DOHH2 (cell line): ENCODE data around the gene CD40.

Experiments used
- H3F3A ChIP-seq: fragments of 200-600 bp; sonication (generic), shearing (Covaris generic); 2 replicates; pipeline ENCODE4 v1.6.0; 2016; ENCODE audit warnings: antibody characterized with exemption, mild to moderate bottlenecking; ENCODE audit not compliant: control insufficient read depth, insufficient read depth
- H3K27ac ChIP-seq: fragments of 200-600 bp; sonication (generic); 2 replicates; pipeline ENCODE4 v1.5.1; 2014; ENCODE audit warnings: low read depth, mild to moderate bottlenecking, low read length, moderate library complexity
- H3K27me3 ChIP-seq: fragments of 200-600 bp; sonication (generic); 2 replicates; pipeline ENCODE4 v1.6.1; 2014; ENCODE audit warnings: mild to moderate bottlenecking, low read length, mixed read lengths; ENCODE audit not compliant: control insufficient read depth
- H3K36me3 ChIP-seq: fragments of 200-600 bp; sonication (generic); 2 replicates; pipeline ENCODE4 v1.6.1; 2014; ENCODE audit warnings: mild to moderate bottlenecking, low read length, moderate library complexity, mixed read lengths; ENCODE audit not compliant: control insufficient read depth
- H3K4me1 ChIP-seq: fragments of 200-600 bp; sonication (generic); 2 replicates; pipeline ENCODE4 v1.6.1; 2014; ENCODE audit warnings: mild to moderate bottlenecking, low read length, mixed read lengths; ENCODE audit not compliant: control insufficient read depth
- H3K4me2 ChIP-seq: fragments of 200-600 bp; sonication (generic); 2 replicates; pipeline ENCODE4 v1.6.0; 2014; ENCODE audit warnings: mild to moderate bottlenecking, low read length, moderate library complexity
- H3K4me3 ChIP-seq: fragments of 200-600 bp; sonication (generic); 2 replicates; pipeline ENCODE4 v1.5.1; 2014; ENCODE audit warnings: mild to moderate bottlenecking, low read length, mixed read lengths
- H3K79me2 ChIP-seq: fragments of 200-600 bp; sonication (generic); 2 replicates; pipeline ENCODE4 v1.6.1; 2014; ENCODE audit warnings: mild to moderate bottlenecking, low read length, mixed read lengths; ENCODE audit not compliant: control insufficient read depth
- H3K9me2 ChIP-seq: fragments of 200-600 bp; sonication (generic); replicated peaks from 2 replicates; pipeline ENCODE4 v1.6.1; 2014; ENCODE audit warnings: mild to moderate bottlenecking, low read length, mixed read lengths; ENCODE audit not compliant: control insufficient read depth
- H3K9me3 ChIP-seq: fragments of 200-600 bp; sonication (generic); 2 replicates; pipeline ENCODE4 v1.6.1; 2014; ENCODE audit warnings: antibody characterized with exemption, low read length, mixed read lengths; ENCODE audit not compliant: control insufficient read depth, insufficient read depth
- H4K20me1 ChIP-seq: fragments of 200-600 bp; sonication (generic); 2 replicates; pipeline ENCODE4 v1.6.0; 2014; ENCODE audit warnings: low read depth, mild to moderate bottlenecking, antibody characterized with exemption, low read length, moderate library complexity; ENCODE audit not compliant: control insufficient read depth, insufficient read depth
- CTCF ChIP-seq: fragments of 200-600 bp; sonication (generic); IDR thresholded peaks from one replicate; pipeline ENCODE4 v1.5.1; 2014; ENCODE audit warnings: antibody characterized with exemption, mild to moderate bottlenecking, low read depth, low read length; ENCODE audit not compliant: poor library complexity, severe bottlenecking
- EZH2phosphoT487 ChIP-seq: fragments of 200-600 bp; sonication (generic); IDR thresholded peaks from 2 replicates; pipeline ENCODE4 v1.6.1; 2017; ENCODE audit warnings: borderline replicate concordance, mild to moderate bottlenecking, antibody characterized with exemption, low read length, moderate library complexity, mixed read lengths

Gene CD40

GRCh38 chr20:46123482-46124245 is 5.5 kb downstream of the CD40 start:
- H3K27me3 ChIP-seq: no peaks in the 10 kb centered on the region
- H3K79me2 ChIP-seq: peaks cover 22% of the 10 kb centered on the region
- H4K20me1 ChIP-seq: peaks cover 4% of the 10 kb centered on the region; the same call in 1 of the 2 replicates
- peaks cover 28% of the 10 kb centered on the region for H3K4me1 ChIP-seq
- H3K36me3 ChIP-seq: peaks cover 46% of the 10 kb centered on the region
- H3K9me2 ChIP-seq: no peaks in the 10 kb centered on the region
- H3K27ac ChIP-seq: no peak overlapping the region
- no peaks in the 10 kb centered on the region for H3K9me3 ChIP-seq
- H3K4me3 ChIP-seq: no peak overlapping the region
- no peak overlapping the region for H3K4me2 ChIP-seq
- TF ChIP-seq EZH2phosphoT487 (no peak), CTCF (no peak)
- no peaks in the 10 kb centered on the region for H3F3A ChIP-seq

DNA sequence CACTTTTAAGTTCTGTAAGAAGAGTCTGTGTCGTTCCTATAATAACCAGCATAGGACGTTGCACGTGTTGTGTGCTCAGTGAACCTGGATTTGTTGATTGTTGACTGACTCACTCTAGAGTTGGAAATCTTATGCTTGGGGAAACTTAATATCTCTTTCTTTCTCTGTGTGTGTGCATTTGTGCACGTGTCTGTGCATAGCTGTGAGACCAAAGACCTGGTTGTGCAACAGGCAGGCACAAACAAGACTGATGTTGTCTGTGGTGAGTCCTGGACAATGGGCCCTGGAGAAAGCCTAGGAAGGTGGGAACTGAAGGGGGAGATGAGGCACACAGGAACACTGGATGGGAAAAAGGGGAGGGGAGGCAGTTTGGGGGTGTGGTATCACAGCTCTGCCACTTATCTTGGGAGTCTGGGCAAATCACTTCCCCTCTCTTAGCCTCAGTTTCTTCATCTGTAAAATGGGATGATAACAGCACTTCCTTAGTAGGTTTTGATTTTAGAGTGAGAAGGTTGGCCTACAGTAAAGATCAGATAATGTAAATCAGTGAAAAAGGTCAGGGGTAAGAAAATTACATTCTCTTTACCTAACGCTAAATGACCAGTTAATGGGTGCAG is 8.4 kb downstream of the CD40 start:
- Histone ChIP-seq H3K79me2 (0 out of 2 replicates have a peak, but pooled peaks cover 1% of the 10 kb centered on the region), H4K20me1 (0 out of 2 replicates have a peak, but pooled peaks cover 3% of the 10 kb centered on the region), H3K27ac (no peak overlapping the region), H3K27me3 (peaks cover 19% of the 10 kb centered on the region), H3K4me1 (no peaks in the 10 kb centered on the region), H3K36me3 (peaks cover 42% of the 10 kb centered on the region), H3K9me3 (no peaks in the 10 kb centered on the region), H3K4me3 (no peak overlapping the region), H3F3A (no peaks in the 10 kb centered on the region), H3K4me2 (no peak overlapping the region), H3K9me2 (no peaks in the 10 kb centered on the region)
- TF ChIP-seq EZH2phosphoT487: no peak
- no peak for TF ChIP-seq CTCF

DNA sequence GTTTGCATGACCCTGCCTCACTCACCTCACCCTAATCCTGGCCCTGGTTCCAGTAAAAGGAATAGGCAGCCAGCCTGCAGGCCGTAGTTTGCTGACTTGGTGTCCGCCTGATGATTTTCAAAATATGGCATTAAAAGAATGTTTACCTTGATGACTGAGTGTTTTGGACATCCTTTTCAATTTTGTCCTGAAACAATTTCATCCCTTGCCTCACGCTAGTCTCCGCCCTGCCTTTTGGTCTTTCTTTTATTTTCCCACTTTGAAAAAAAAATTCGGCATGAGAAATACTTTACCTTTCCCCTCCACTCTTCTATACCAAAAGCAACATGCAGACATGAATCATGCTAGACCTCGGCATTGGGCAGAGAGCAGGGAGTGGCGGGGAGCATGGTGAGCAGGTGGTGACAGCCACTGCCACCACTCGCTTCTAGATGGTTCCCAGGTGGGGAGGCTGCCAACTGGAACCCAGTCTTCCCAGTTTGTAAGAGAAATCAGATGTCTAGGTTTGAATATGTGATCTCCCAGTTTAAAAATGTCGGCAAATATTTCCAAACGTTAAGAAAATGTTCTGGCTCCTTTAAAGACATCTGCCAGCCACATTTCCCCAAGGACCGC is 9.4 kb downstream of the CD40 start:
- Histone ChIP-seq H3K4me1 (no peaks in the 10 kb centered on the region), H3F3A (no peaks in the 10 kb centered on the region), H3K36me3 (peaks cover 32% of the 10 kb centered on the region), H3K79me2 (no peaks in the 10 kb centered on the region), H3K4me2 (no peak overlapping the region), H4K20me1 (0 out of 2 replicates have a peak, but pooled peaks cover 3% of the 10 kb centered on the region), H3K27ac (no peak overlapping the region), H3K9me2 (no peaks in the 10 kb centered on the region), H3K9me3 (no peaks in the 10 kb centered on the region), H3K27me3 (peaks cover 27% of the 10 kb centered on the region), H3K4me3 (no peak overlapping the region)
- TF ChIP-seq CTCF (no peak), EZH2phosphoT487 (no peak)
